Measurements from ENCODE around the gene CALML3. TPM values are rescaled to one million over a fixed set of nuclear protein-coding genes. Genes with fewer than 3 reads are reported as not detected.

Gene CALML3
- total RNA-seq, 1 donor from 2014 or later: not detected

- DNase-seq (ENCODE audit: low spot score): no peak
- H3K27me3 Mint-ChIP-seq (ENCODE audit: low read depth): no peaks in the 10 kb centered on the region
- no peak overlapping the region for H3K4me3 Mint-ChIP-seq (ENCODE audit: low read depth)
- H3K4me1 Mint-ChIP-seq (ENCODE audit: low read depth): no peaks in the 10 kb centered on the region
- no peaks in the 10 kb centered on the region for H3K36me3 Mint-ChIP-seq (ENCODE audit: low read depth)
- no peak overlapping the region for H3K27ac Mint-ChIP-seq
- H3K9me3 Mint-ChIP-seq: no peaks in the 10 kb centered on the region
- intact Hi-C loops (cut with micrococcal nuclease): no loop called here
These were observed 39.5 kb upstream of the CALML3 start for GRCh38 chr10:5485290-5485689.

GRCh38 chr10:5485948-5486852 is 38.6 kb upstream of the CALML3 start:
- no peaks in the 10 kb centered on the region for H3K9me3 Mint-ChIP-seq
- H3K36me3 Mint-ChIP-seq (ENCODE audit: low read depth): no peaks in the 10 kb centered on the region
- no peak for DNase-seq (ENCODE audit: low spot score)
- H3K27me3 Mint-ChIP-seq (ENCODE audit: low read depth): no peaks in the 10 kb centered on the region
- no peak overlapping the region for H3K4me3 Mint-ChIP-seq (ENCODE audit: low read depth)
- no peaks in the 10 kb centered on the region for H3K4me1 Mint-ChIP-seq (ENCODE audit: low read depth)
- intact Hi-C loops (cut with micrococcal nuclease): no loop called here
- no peak overlapping the region for H3K27ac Mint-ChIP-seq

GRCh38 chr10:5486853-5487235 is 37.9 kb upstream of the CALML3 start:
- Mint-ChIP-seq H3K27me3 (ENCODE audit: low read depth) (no peaks in the 10 kb centered on the region), H3K9me3 (no peaks in the 10 kb centered on the region), H3K36me3 (ENCODE audit: low read depth) (no peaks in the 10 kb centered on the region)

GRCh38 chr10:5488272-5489161 is 36.2 kb upstream of the CALML3 start:
- intact Hi-C loops (cut with micrococcal nuclease): no loop called here
- Mint-ChIP-seq H3K4me1 (ENCODE audit: low read depth) (no peaks in the 10 kb centered on the region), H3K9me3 (peaks cover 5% of the 10 kb centered on the region), H3K36me3 (ENCODE audit: low read depth) (no peaks in the 10 kb centered on the region), H3K27me3 (ENCODE audit: low read depth) (no peaks in the 10 kb centered on the region), H3K27ac (no peak overlapping the region), H3K4me3 (ENCODE audit: low read depth) (no peak overlapping the region)
- no peak for DNase-seq (ENCODE audit: low spot score)

More at GRCh38 chr10:5486853-5487235, 37.9 kb upstream of the CALML3 start:
- intact Hi-C loops (cut with micrococcal nuclease): no loop called here
- Mint-ChIP-seq H3K4me3 (ENCODE audit: low read depth) (no peak overlapping the region), H3K4me1 (ENCODE audit: low read depth) (no peaks in the 10 kb centered on the region), H3K27ac (no peak overlapping the region)
- DNase-seq (ENCODE audit: low spot score): no peak

- intact Hi-C loops (cut with micrococcal nuclease): no loop called here
- peaks cover 5% of the 10 kb centered on the region for H3K9me3 Mint-ChIP-seq
- no peaks in the 10 kb centered on the region for H3K27me3 Mint-ChIP-seq (ENCODE audit: low read depth)
- no peaks in the 10 kb centered on the region for H3K4me1 Mint-ChIP-seq (ENCODE audit: low read depth)
- H3K36me3 Mint-ChIP-seq (ENCODE audit: low read depth): no peaks in the 10 kb centered on the region
- DNase-seq (ENCODE audit: low spot score): no peak
- no peak overlapping the region for H3K4me3 Mint-ChIP-seq (ENCODE audit: low read depth)
- H3K27ac Mint-ChIP-seq: no peak overlapping the region
These were observed 34.7 kb upstream of the CALML3 start for GRCh38 chr10:5490032-5490431.

GRCh38 chr10:5490698-5491464 is 33.9 kb upstream of the CALML3 start:
- Mint-ChIP-seq H3K36me3 (ENCODE audit: low read depth) (no peaks in the 10 kb centered on the region), H3K4me3 (ENCODE audit: low read depth) (no peak overlapping the region), H3K9me3 (peaks cover 5% of the 10 kb centered on the region), H3K27me3 (ENCODE audit: low read depth) (no peaks in the 10 kb centered on the region), H3K27ac (no peak overlapping the region), H3K4me1 (ENCODE audit: low read depth) (no peaks in the 10 kb centered on the region)
- no peak for DNase-seq (ENCODE audit: low spot score)
- intact Hi-C loops (cut with micrococcal nuclease): no loop called here

GRCh38 chr10:5491477-5491876 is 33.3 kb upstream of the CALML3 start:
- DNase-seq (ENCODE audit: low spot score): no peak
- Mint-ChIP-seq H3K4me3 (ENCODE audit: low read depth) (no peak overlapping the region), H3K9me3 (peaks cover 5% of the 10 kb centered on the region), H3K36me3 (ENCODE audit: low read depth) (no peaks in the 10 kb centered on the region), H3K27me3 (ENCODE audit: low read depth) (no peaks in the 10 kb centered on the region), H3K27ac (no peak overlapping the region), H3K4me1 (ENCODE audit: low read depth) (no peaks in the 10 kb centered on the region)
- intact Hi-C loops (cut with micrococcal nuclease): no loop called here

GRCh38 chr10:5492322-5492855 is 32.4 kb upstream of the CALML3 start:
- H3K36me3 Mint-ChIP-seq (ENCODE audit: low read depth): no peaks in the 10 kb centered on the region
- no peaks in the 10 kb centered on the region for H3K4me1 Mint-ChIP-seq (ENCODE audit: low read depth)
- H3K27me3 Mint-ChIP-seq (ENCODE audit: low read depth): no peaks in the 10 kb centered on the region
- no peak for DNase-seq (ENCODE audit: low spot score)
- no peak overlapping the region for H3K27ac Mint-ChIP-seq
- no peak overlapping the region for H3K4me3 Mint-ChIP-seq (ENCODE audit: low read depth)
- intact Hi-C loops (cut with micrococcal nuclease): no loop called here
- peaks cover 5% of the 10 kb centered on the region for H3K9me3 Mint-ChIP-seq

- DNase-seq (ENCODE audit: low spot score): no peak
- intact Hi-C loops (cut with micrococcal nuclease): no loop called here
- H3K27me3 Mint-ChIP-seq (ENCODE audit: low read depth): no peaks in the 10 kb centered on the region
- H3K36me3 Mint-ChIP-seq (ENCODE audit: low read depth): no peaks in the 10 kb centered on the region
- no peak overlapping the region for H3K4me3 Mint-ChIP-seq (ENCODE audit: low read depth)
- no peak overlapping the region for H3K27ac Mint-ChIP-seq
- H3K9me3 Mint-ChIP-seq: peaks cover 5% of the 10 kb centered on the region
- H3K4me1 Mint-ChIP-seq (ENCODE audit: low read depth): no peaks in the 10 kb centered on the region
These were observed 31.7 kb upstream of the CALML3 start for GRCh38 chr10:5492929-5493576.

GRCh38 chr10:5493691-5494090 is 31.1 kb upstream of the CALML3 start:
- intact Hi-C loops (cut with micrococcal nuclease): no loop called here
- no peaks in the 10 kb centered on the region for H3K4me1 Mint-ChIP-seq (ENCODE audit: low read depth)
- peaks cover 5% of the 10 kb centered on the region for H3K9me3 Mint-ChIP-seq
- no peak for DNase-seq (ENCODE audit: low spot score)
- H3K27me3 Mint-ChIP-seq (ENCODE audit: low read depth): no peaks in the 10 kb centered on the region
- no peak overlapping the region for H3K27ac Mint-ChIP-seq
- no peaks in the 10 kb centered on the region for H3K36me3 Mint-ChIP-seq (ENCODE audit: low read depth)
- H3K4me3 Mint-ChIP-seq (ENCODE audit: low read depth): no peak overlapping the region

- intact Hi-C loops (cut with micrococcal nuclease): no loop called here
- Mint-ChIP-seq H3K36me3 (ENCODE audit: low read depth) (no peaks in the 10 kb centered on the region), H3K4me3 (ENCODE audit: low read depth) (no peak overlapping the region), H3K27me3 (ENCODE audit: low read depth) (no peaks in the 10 kb centered on the region), H3K4me1 (ENCODE audit: low read depth) (no peaks in the 10 kb centered on the region), H3K27ac (no peak overlapping the region), H3K9me3 (peaks cover 5% of the 10 kb centered on the region)
- no peak for DNase-seq (ENCODE audit: low spot score)
These were observed 30.1 kb upstream of the CALML3 start for GRCh38 chr10:5494611-5495010.

All from activated T-helper 2 cell treated with anti-CD3 and anti-CD28 coated beads, Interferon-gamma antibody, Interleukin-2, Interleukin-4, amounts not matched to agents 10 μg/mL and 5 μg/mL and 100 μg/mL, durations not matched to agents 14 hours and 24 hours and 36 hours (primary cell).